Chondrocyte (in vitro differentiated cells): ENCODE measurements around the gene ICAM2. TPM values are rescaled to one million over a fixed set of nuclear protein-coding genes. Genes with fewer than 3 reads are reported as not detected.

ENCODE experiments used
- DNase-seq: peaks from one replicate; pipeline ENCODE4 v3.0.0; 2021; ENCODE audit warnings: mixed read lengths, low spot score
- H3K27ac Mint-ChIP-seq: one replicate; pipeline ENCODE4 v1.8.0; 2021; ENCODE audit warnings: mild to moderate bottlenecking, moderate library complexity, mixed read lengths; ENCODE audit not compliant: unreplicated experiment
- H3K27me3 Mint-ChIP-seq: 2 replicates; pipeline ENCODE4 v1.8.0; 2021; ENCODE audit warnings: low read depth, mixed read lengths
- H3K36me3 Mint-ChIP-seq: 2 replicates; pipeline ENCODE4 v1.8.0; 2021; ENCODE audit warnings: low read depth, mixed read lengths
- H3K4me1 Mint-ChIP-seq: 2 replicates; pipeline ENCODE4 v1.8.0; 2021; ENCODE audit warnings: low read depth, mild to moderate bottlenecking, mixed read lengths
- H3K4me3 Mint-ChIP-seq: one replicate; pipeline ENCODE4 v1.8.0; 2021; ENCODE audit warnings: mild to moderate bottlenecking, moderate library complexity, mixed read lengths; ENCODE audit not compliant: unreplicated experiment
- H3K9me3 Mint-ChIP-seq: 2 replicates; pipeline ENCODE4 v1.8.0; 2021; ENCODE audit warnings: low read depth, mixed read lengths
- CTCF ChIP-seq: fragments of 200-600 bp; sonication (generic); IDR thresholded peaks from 2 replicates; pipeline ENCODE4 v1.5.0; 2021; ENCODE audit warnings: antibody characterized with exemption, mild to moderate bottlenecking, moderate library complexity
- total RNA-seq: library from RNA; stranded (reverse); gene quantifications from 3 replicates; pipeline ENCODE4 v1.2.1, GENCODE V29; 2021

Gene ICAM2
- total RNA-seq, 1 donor from 2014 or later, result not detected

DNA sequence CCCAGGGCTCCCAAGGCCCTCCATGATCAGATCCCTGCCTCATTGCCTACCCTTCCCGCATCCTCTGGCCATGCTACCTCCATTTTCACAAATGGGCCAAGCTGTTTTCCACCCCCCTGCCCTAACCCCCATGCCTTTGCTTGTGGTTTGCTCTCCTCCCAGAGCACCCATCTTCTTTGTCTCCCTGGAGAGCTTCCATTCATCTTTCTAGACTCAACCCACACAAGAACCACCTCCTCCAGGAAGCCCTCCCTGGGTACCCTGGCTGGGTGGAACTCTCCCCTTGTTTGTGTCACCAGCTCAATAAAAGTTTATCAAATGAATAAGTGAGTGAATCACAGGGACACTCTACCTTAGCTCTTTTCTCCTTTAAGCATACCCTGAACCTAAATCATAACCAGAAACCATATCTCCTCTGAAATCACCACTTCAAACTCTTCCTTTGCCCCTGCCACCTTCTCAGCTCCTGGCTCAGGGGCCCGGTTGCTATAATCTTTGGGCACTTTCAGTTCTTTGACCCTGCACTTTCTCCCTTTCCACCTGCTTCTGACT, 44.8 kb downstream of the ICAM2 start:
- no peak overlapping the region for H3K27ac Mint-ChIP-seq
- H3K4me3 Mint-ChIP-seq, result no peak overlapping the region
- H3K27me3 Mint-ChIP-seq, result peaks cover 4% of the 10 kb centered on the region
- H3K4me1 Mint-ChIP-seq, result peaks cover 17% of the 10 kb centered on the region
- no peaks in the 10 kb centered on the region for H3K9me3 Mint-ChIP-seq
- TF ChIP-seq CTCF, result no peak
- peaks cover 2% of the 10 kb centered on the region for H3K36me3 Mint-ChIP-seq
- DNase-seq, result no peak

DNA sequence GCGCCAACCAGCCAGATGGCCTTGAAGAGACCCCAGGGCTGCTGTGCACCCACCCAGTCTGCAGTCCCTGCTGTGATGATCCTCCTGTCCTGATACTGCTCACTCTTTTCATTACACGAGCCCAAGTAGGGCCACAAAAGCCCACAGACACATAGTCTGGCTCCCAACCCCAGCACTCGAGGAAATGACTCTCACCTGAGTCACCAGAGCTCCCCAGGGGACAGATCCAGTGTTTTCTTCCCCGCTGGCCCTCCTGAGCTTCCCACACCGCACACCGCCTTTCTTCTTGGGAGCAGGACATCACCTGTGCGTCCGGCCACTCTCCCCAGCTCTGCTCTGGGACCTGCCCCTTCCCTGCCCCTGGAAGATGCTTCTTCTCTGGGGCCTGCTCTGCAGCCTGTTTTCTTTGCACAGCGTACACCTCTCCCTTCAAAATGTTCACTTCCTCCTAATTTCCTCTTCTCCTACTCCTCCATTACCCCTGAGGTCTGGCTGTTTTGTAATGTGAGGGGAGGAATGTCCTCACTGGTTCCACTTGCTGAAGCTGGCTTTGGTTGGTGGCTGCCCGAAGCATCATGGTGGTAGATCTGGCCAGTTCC, 45.7 kb downstream of the ICAM2 start:
- H3K4me1 Mint-ChIP-seq, result peaks cover 10% of the 10 kb centered on the region
- DNase-seq, result no peak
- H3K27me3 Mint-ChIP-seq, result peaks cover 4% of the 10 kb centered on the region
- H3K9me3 Mint-ChIP-seq, result no peaks in the 10 kb centered on the region
- TF ChIP-seq CTCF, result no peak
- peaks cover 2% of the 10 kb centered on the region for H3K36me3 Mint-ChIP-seq
- peak overlapping the region; percentile 86 for H3K27ac Mint-ChIP-seq
- no peak overlapping the region for H3K4me3 Mint-ChIP-seq

DNA sequence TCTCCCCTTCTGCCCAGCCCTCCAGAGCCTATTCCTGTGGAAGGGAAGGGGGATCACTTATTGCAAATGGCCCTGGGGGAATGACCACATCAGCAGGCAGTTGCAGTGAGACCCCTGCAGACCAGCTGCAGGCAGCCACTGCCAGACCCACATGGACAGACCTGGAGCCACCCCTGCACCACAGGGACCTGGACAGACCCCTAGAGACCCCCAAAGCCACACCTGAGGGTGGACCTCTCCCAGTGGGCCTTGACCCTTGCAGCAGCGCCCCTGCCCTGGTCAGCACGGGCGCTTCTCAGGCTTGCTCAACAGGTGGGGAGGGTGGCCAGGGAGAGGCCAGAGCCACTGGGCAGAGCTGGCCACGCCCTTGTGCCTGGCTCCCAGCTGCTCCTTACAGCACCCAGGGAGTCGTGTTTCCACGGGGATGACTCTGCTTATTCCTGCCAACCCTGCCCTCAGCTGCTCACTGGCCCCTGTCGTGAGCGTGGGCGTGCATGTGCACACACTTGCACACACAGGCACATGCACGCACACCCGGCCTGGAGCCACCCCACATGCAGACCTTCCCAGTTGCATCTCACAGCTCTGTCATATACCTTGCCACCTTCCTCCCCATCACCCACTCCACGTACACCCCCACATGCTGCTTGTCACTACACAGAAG, 46.4 kb downstream of the ICAM2 start:
- no peak for DNase-seq
- H3K9me3 Mint-ChIP-seq, result no peaks in the 10 kb centered on the region
- peak overlapping the region; percentile 86 for H3K27ac Mint-ChIP-seq
- H3K27me3 Mint-ChIP-seq, result peaks cover 4% of the 10 kb centered on the region
- peaks cover 2% of the 10 kb centered on the region for H3K36me3 Mint-ChIP-seq
- TF ChIP-seq CTCF, result no peak
- no peak overlapping the region for H3K4me3 Mint-ChIP-seq
- H3K4me1 Mint-ChIP-seq, result peaks cover 10% of the 10 kb centered on the region

- no peak overlapping the region for H3K4me3 Mint-ChIP-seq
- DNase-seq, result no peak
- peaks cover 10% of the 10 kb centered on the region for H3K4me1 Mint-ChIP-seq
- H3K27ac Mint-ChIP-seq, result no peak overlapping the region
- H3K36me3 Mint-ChIP-seq, result peaks cover 2% of the 10 kb centered on the region
- no peak for TF ChIP-seq CTCF
- H3K27me3 Mint-ChIP-seq, result peaks cover 10% of the 10 kb centered on the region
- H3K9me3 Mint-ChIP-seq, result no peaks in the 10 kb centered on the region
Measured at GRCh38 chr17:63973247-63973646, 47.2 kb downstream of the ICAM2 start.

GRCh38 chr17:63972796-63973195, 47.6 kb downstream of the ICAM2 start, which contains the start of gene SCN4A:
Gene SCN4A (minus strand): TSS chr17:63972918. CDS start chr17:63972841, 77 bp downstream.
- Mint-ChIP-seq H3K36me3 (peaks cover 2% of the 10 kb centered on the region), H3K27ac (no peak within 1 kb of the TSS), H3K27me3 (peaks cover 10% of the 10 kb centered on the region), H3K9me3 (no peaks in the 10 kb centered on the region), H3K4me3 (no peak within 1 kb of the TSS), H3K4me1 (peaks cover 10% of the 10 kb centered on the region)
- no peak for TF ChIP-seq CTCF
- DNase-seq, result no peak
